HepG2 (cell line): ENCODE measurements around the gene KCTD8. TPM values are rescaled to one million over a fixed set of nuclear protein-coding genes. Genes with fewer than 3 reads are reported as not detected.
A peak's percentile ranks its signal among the peaks of the same experiment; 100 is the strongest.

Experiments
- ARID3A ChIP-seq: IDR thresholded peaks from 2 replicates; pipeline ENCODE4 v1.6.1; 2012; ENCODE audit warnings: low read depth, low read length, improper control_type of control experiment
- ATF2 ChIP-seq: sonication (generic); formaldehyde crosslinking; IDR thresholded peaks from 2 replicates; pipeline ENCODE4 v1.4.0; 2020; ENCODE audit warnings: missing genetic modification reagents
- EZH2 ChIP-seq: conservative IDR thresholded peaks from 2 replicates; pipeline ENCODE4 v1.6.1; 2012; ENCODE audit warnings: mild to moderate bottlenecking, low read depth, low read length, moderate library complexity
- HMG20A ChIP-seq: IDR thresholded peaks from 2 replicates; pipeline ENCODE4 v1.6.1; 2016; ENCODE audit warnings: borderline replicate concordance
- HNRNPLL ChIP-seq: fragments of 200-400 bp; formaldehyde crosslinking; IDR thresholded peaks from 2 replicates; pipeline ENCODE4 v1.6.1; 2017; ENCODE audit warnings: mild to moderate bottlenecking, low read depth, low read length; ENCODE audit not compliant: poor library complexity, severe bottlenecking
- MEIS1 ChIP-seq: sonication (generic); formaldehyde crosslinking; IDR thresholded peaks from 2 replicates; pipeline ENCODE4 v1.9.0; 2021; ENCODE audit warnings: mild to moderate bottlenecking, missing genetic modification reagents, moderate library complexity, borderline replicate concordance
- NCOA2 ChIP-seq: sonication (generic); formaldehyde crosslinking; IDR thresholded peaks from 2 replicates; pipeline ENCODE4 v1.8.0; 2022; ENCODE audit warnings: inconsistent platforms
- PHF5A ChIP-seq: IDR thresholded peaks from one replicate; pipeline ENCODE4 v1.6.1; 2018; ENCODE audit warnings: low read depth, missing genetic modification reagents; ENCODE audit not compliant: unreplicated experiment
- RAD21 ChIP-seq: fragments of 450-650 bp; formaldehyde crosslinking; IDR thresholded peaks from 2 replicates; pipeline ENCODE4 v1.5.0; 2020; ENCODE audit warnings: mild to moderate bottlenecking
- ZBTB10 ChIP-seq: sonication (generic); formaldehyde crosslinking; IDR thresholded peaks from 2 replicates; pipeline ENCODE4 v1.4.0; 2020; ENCODE audit warnings: missing genetic modification reagents, borderline replicate concordance
- ZNF597 ChIP-seq: sonication (generic); formaldehyde crosslinking; IDR thresholded peaks from 2 replicates; pipeline ENCODE4 v1.5.0; 2020; ENCODE audit warnings: missing genetic modification reagents
- ZNF609 ChIP-seq: sonication (generic); formaldehyde crosslinking; IDR thresholded peaks from 2 replicates; pipeline ENCODE4 v1.4.0; 2020; ENCODE audit warnings: mild to moderate bottlenecking, missing genetic modification reagents, borderline replicate concordance
- ZNF691 ChIP-seq: sonication (generic); formaldehyde crosslinking; IDR thresholded peaks from 2 replicates; pipeline ENCODE4 v1.4.0; 2020; ENCODE audit warnings: missing genetic modification reagents, low read depth, mild to moderate bottlenecking, borderline replicate concordance
- ZNF782 ChIP-seq: sonication (generic); formaldehyde crosslinking; IDR thresholded peaks from 2 replicates; pipeline ENCODE4 v1.4.0; 2020; ENCODE audit warnings: missing genetic modification reagents, mild to moderate bottlenecking, borderline replicate concordance
- polyA plus RNA-seq, 8 experiments: library from polyadenylated mRNA; depleted of rRNA in 3 of 8; stranded (reverse) in 7 of 8; unstranded in 1 of 8; fragments of >200 nt; fragmentation: Illumina TruSeq in 4 of 8; extraction: Trizol in 4 of 8; gene quantifications; 2 replicates each; pipeline versions ENCODE4 v1.2.1 to v1.2.3, GENCODE V29; 2011 to 2016; ENCODE audit warnings: low read depth in 4 of 8, missing spikeins in 1 of 8, mixed read lengths in 1 of 8; ENCODE audit not compliant: insufficient read depth in 1 of 8
- total RNA-seq, 5 experiments: library from RNA; depleted of rRNA; stranded (reverse); fragments of >200 nt; fragmentation: Illumina TruSeq; extraction: Trizol; gene quantifications; 2 replicates each; pipeline ENCODE4 v1.2.3, GENCODE V29; 2016; ENCODE audit warnings: low read depth in 1 of 5

Gene KCTD8
- total and polyA plus RNA-seq, 2 of the 13 experiments (the other 11 are each of a cell fraction or from before 2014, with no cell fraction given), result not detected

- no peak for TF ChIP-seq ZBTB10 (CRISPR knock-in tag)
- no peak for TF ChIP-seq ZNF609 (CRISPR knock-in tag)
- 0 out of 2 replicates have a peak, but pooled peaks have one; percentile 33 for TF ChIP-seq RAD21 (CRISPR knock-in tag)
- TF ChIP-seq ZNF597, result no peak
- no peak for TF ChIP-seq HMG20A
- TF ChIP-seq MEIS1 (CRISPR knock-in tag), result 0 out of 2 replicates have a peak, but pooled peaks have one; percentile 46
- peak; percentile 34 for TF ChIP-seq HNRNPLL
- TF ChIP-seq PHF5A (CRISPR knock-in tag), result no peak
- TF ChIP-seq ZNF691 (CRISPR knock-in tag), result peak; percentile 33; the same call in 1 of the 2 replicates
- TF ChIP-seq ARID3A, result no peak
- no peak for TF ChIP-seq EZH2
- TF ChIP-seq NCOA2, result no peak
- peak; percentile 54; the same call in 1 of the 2 replicates for TF ChIP-seq ATF2 (CRISPR knock-in tag)
- no peak for TF ChIP-seq ZNF782 (CRISPR knock-in tag)
Measured at GRCh38 chr4:44448521-44449461, at the start of gene KCTD8 (continued).
